ENCODE data around the gene EHMT1. TPM values are rescaled to one million over a fixed set of nuclear protein-coding genes. Genes with fewer than 3 reads are reported as not detected.
A peak's percentile ranks its signal among the peaks of the same experiment; 100 is the strongest.

EHMT1 gene
- total and polyA plus RNA-seq, 2 experiments from 2014 or later, result 162 to 177 TPM

- Mint-ChIP-seq H3K4me3 (no peak overlapping the region), H3K27me3 (ENCODE audit: insufficient read depth, low read depth, poor library complexity) (peaks cover 11% of the 10 kb centered on the region), H3K27ac (peak overlapping the region; percentile 96), H3K9me3 (no peaks in the 10 kb centered on the region), H3K4me1 (peaks cover 8% of the 10 kb centered on the region; the same call in 2 of the 3 replicates), H3K36me3 (ENCODE audit: low read depth) (peaks cover 60% of the 10 kb centered on the region)
- no peak overlapping the region for H3K4me3 ChIP-seq
- peaks cover 55% of the 10 kb centered on the region for H3K79me2 ChIP-seq (replicated peaks; ENCODE audit: insufficient read depth)
- no peak overlapping the region for H3K4me2 ChIP-seq
- H2AFZ ChIP-seq, result no peak overlapping the region
- H3K36me3 ChIP-seq (ENCODE audit: insufficient read depth), result peaks cover 10% of the 10 kb centered on the region
- no peak for TF ChIP-seq CTCF (conservative IDR thresholded peaks at IDR 0.05; ENCODE audit: low read depth in 2 of 2)
- TF ChIP-seq REST (IDR thresholded peaks at IDR 0.05; ENCODE audit: unreplicated experiment), result no peak
- TF ChIP-seq EZH2phosphoT487 (IDR thresholded peaks at IDR 0.05; ENCODE audit: unreplicated experiment), result no peak
- no peak for TF ChIP-seq POLR2AphosphoS5 (IDR thresholded peaks at IDR 0.05; ENCODE audit: low read depth)
- TF ChIP-seq JUNB (IDR thresholded peaks at IDR 0.05; ENCODE audit: unreplicated experiment), result no peak
- TF ChIP-seq CREB1 (CRISPR knock-in tag; IDR thresholded peaks at IDR 0.05; ENCODE audit: low read depth), result no peak
- no peak for TF ChIP-seq ZNF331 (CRISPR knock-in tag; IDR thresholded peaks at IDR 0.05; ENCODE audit: low read depth)
- no peak for TF ChIP-seq EZH2 (IDR thresholded peaks at IDR 0.05; ENCODE audit: low read depth, unreplicated experiment)
- TF ChIP-seq NANOG (IDR thresholded peaks at IDR 0.05; ENCODE audit: borderline replicate concordance), result no peak
- no peak for TF ChIP-seq ETS1 (IDR thresholded peaks at IDR 0.05)
- TF ChIP-seq ZNF462 (CRISPR knock-in tag; IDR thresholded peaks at IDR 0.05), result no peak
- TF ChIP-seq ZNF114 (CRISPR knock-in tag; IDR thresholded peaks at IDR 0.05), result no peak
- no peak for TF ChIP-seq STAT1 (IDR thresholded peaks at IDR 0.05; ENCODE audit: unreplicated experiment)
- DNase-seq (ENCODE audit: low spot score) (no peak), ATAC-seq (peak; percentile 77)
- H3K27ac ChIP-seq (ENCODE audit: low read depth), result peak overlapping the region; percentile 51
- H3K9me2 ChIP-seq (ENCODE audit: insufficient read depth), result no peaks in the 10 kb centered on the region
- H3K4me1 ChIP-seq (ENCODE audit: insufficient read depth), result no peaks in the 10 kb centered on the region
- no peaks in the 10 kb centered on the region for H3K27me3 ChIP-seq (ENCODE audit: insufficient read depth)
- peaks cover 20% of the 10 kb centered on the region for H4K20me1 ChIP-seq (replicated peaks; ENCODE audit: insufficient read depth)
- H3F3A ChIP-seq (replicated peaks; ENCODE audit: low read depth), result no peaks in the 10 kb centered on the region
Measured at GRCh38 chr9:137745541-137745991, 126.8 kb downstream of the EHMT1 start.
